GM21786 (cell line): ENCODE measurements around the gene NOS1AP.
A peak's percentile ranks its signal among the peaks of the same experiment; 100 is the strongest.

ENCODE experiments used
- ATAC-seq: cut with Tn5 transposase; IDR thresholded peaks from one replicate; pipeline ENCODE4 v1.9.1; 2021; ENCODE audit not compliant: unreplicated experiment

NOS1AP gene

DNA sequence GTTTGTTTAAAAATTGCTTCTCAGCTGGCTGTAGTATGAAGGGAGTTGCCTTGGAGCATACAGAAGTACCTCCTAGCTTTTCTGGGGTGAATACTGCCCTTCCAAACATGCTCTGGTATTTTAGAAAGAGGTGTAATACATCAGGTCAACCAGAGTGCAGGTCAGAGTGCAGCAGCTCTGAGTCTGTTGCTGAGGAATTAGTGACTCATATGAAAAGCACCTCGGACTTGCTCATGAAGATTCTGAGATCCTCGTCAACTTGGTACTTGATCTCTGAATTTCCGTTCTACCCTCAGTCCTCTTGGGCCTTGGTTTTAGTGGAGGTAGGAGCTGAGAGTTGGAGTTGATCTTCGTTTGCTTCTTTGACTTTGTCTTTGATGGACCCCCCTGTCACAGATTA is 67.3 kb downstream of the NOS1AP start:
- no peak for ATAC-seq

- ATAC-seq: no peak
Measured at GRCh38 chr1:162137179-162137960, 67.9 kb downstream of the NOS1AP start.

- no peak for ATAC-seq
Measured at GRCh38 chr1:162138112-162138511, 68.6 kb downstream of the NOS1AP start.

GRCh38 chr1:162138599-162139181 is 69.2 kb downstream of the NOS1AP start:
- ATAC-seq: no peak

- ATAC-seq: no peak
Measured at GRCh38 chr1:162139211-162139610, 69.7 kb downstream of the NOS1AP start.

DNA sequence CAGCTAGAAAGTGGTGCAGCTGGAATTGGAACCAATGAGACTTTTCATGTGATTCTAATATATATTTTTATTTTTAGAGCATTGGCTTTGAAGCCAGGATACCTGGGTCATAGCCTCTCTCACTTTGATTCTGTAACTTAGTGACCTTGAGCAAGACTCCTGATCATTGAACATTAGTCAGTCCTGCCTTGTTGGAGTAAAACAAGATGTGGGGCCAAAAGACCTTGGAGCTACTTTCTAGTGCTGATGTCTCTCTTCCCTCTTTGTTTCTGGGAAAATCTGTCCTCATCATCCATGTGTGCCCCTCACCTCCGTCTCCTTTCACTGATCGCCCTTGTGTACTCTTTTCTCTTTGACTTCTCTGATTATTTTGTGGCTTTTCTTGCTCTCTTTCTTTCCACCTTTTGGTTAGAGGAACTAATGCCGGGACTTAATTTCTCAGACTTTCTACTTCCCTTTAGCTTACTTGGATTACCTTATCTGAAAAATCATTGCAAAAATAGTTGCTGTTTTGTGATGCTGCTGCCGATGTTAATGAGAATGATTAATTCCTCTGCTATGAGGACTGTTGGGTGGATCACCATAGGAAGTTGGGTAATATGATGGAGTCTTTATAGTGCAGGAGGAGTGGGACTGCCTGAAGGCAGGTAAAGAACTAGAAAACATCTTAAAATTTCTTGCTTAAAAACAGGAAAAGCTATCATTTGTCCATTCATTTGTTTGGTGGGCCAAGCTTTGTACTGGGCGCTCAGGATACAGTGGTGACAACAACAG is 72.0 kb downstream of the NOS1AP start:
- ATAC-seq: no peak

GRCh38 chr1:162142968-162143367 is 73.5 kb downstream of the NOS1AP start:
- ATAC-seq: no peak

DNA sequence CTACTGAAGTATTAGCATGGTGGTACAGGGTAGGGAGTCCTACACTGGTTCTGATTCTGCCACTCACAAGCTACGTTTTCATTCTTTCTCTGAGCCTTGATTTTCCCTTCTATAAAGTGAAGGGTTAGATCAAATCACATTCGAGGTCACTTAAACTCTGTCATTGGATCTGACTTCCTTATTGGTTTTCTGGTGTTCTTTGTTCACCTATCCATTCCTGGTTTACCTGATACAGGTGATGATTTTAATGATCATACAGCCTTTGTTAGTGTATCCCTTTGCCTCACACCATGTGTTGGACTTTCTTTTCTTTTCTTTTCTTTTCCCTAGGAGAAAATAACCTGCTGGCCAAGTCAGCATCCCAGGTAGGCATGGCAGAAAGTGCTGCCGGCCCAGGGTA is 74.8 kb downstream of the NOS1AP start:
- no peak for ATAC-seq

GRCh38 chr1:162144853-162145252 is 75.4 kb downstream of the NOS1AP start:
- ATAC-seq: no peak

GRCh38 chr1:162145280-162145965 is 75.9 kb downstream of the NOS1AP start:
- ATAC-seq: no peak

- ATAC-seq: no peak
Measured at GRCh38 chr1:162145966-162146696, 76.6 kb downstream of the NOS1AP start.

GRCh38 chr1:162147760-162148159 is 78.3 kb downstream of the NOS1AP start:
- no peak for ATAC-seq

DNA sequence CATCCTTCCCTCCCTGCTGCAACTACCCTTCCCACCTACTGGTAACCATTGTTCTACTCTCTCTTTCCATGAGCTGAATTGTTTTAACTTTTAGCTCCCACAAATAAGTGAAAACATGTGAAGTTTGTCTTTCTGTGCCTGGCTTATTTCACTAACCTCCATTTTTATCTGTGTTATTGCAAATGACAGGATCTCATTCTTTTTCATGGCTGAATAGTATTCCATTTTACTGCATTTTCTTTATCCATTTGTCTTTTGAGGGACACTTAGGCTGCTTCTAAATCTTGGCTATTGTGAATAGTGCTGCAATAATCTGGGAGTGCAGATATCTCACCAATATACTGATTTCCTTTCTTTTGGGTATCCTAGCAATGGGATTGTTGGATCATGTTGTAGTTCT is 80.6 kb downstream of the NOS1AP start:
- no peak for ATAC-seq

- ATAC-seq: peak; percentile 72
Measured at GRCh38 chr1:162151900-162152829, 82.7 kb downstream of the NOS1AP start.

DNA sequence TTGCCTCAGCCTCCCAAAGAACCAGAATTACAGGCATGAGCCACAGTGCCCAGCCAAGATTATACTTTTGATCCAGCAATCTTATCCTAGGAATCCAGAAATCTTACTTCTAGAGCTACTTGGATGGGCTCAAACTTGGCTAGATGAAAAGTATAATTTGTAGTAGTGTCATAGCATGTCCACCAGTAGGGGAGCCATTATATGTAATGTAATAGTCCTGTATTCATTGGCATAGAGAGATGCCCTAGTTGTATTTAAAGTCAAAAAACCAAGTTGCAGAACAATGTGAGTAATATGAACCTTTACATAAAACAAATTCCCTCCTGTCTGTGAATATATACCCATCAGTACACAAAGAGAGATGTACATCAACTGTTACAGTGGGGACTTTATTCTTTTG is 83.9 kb downstream of the NOS1AP start:
- ATAC-seq: no peak

GRCh38 chr1:162157469-162157868 is 88.0 kb downstream of the NOS1AP start:
- ATAC-seq: no peak

GRCh38 chr1:162158624-162159271 is 89.3 kb downstream of the NOS1AP start:
- ATAC-seq: no peak

DNA sequence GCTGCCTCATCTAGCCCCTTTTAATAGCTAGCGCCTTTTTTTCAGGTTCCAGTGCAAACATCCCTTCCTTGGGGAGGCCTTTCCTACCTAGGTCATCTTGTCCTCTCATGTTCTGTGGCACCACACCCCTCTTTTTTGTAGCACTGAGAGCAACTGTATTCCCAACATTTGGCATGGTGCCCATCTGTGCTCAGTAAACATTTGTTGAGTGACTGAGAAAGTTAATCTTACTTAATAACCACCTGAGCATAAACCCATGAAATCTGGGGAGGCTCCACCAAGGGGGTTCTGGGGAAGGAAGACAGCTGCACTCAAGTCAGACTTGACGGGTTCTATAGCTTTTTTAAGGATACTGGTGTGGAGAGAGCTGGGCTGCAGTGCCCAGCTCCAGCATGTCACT is 90.0 kb downstream of the NOS1AP start:
- ATAC-seq: no peak

DNA sequence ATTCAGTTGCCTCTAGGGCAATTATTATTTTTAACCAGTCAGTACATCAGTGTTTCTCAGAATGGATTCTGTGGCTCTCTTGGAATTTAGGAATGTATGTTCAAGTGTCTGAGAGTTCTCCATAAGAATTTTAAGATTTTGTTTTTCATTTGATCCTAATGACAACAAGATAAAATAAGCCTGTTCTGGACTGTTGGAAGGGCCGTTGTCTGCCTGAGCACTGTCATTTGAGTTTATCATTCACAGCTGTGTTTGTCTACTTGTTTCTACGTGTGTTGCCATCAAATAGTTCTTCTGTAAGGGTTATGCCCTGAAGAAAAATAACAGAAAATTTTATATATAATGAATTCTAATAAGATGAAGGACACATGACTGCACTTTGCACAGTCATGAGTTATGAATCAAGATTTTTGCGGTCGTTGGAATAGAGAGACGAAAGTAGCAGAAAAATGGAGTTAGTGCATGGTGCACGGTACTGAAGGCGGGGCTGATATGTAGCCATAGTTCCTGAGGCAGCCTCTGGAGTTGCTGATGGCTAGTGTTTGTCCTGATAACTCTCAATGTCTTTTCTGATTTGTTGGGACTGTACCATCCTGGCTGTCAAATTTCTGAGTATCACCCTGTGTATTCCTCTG is 92.5 kb downstream of the NOS1AP start:
- ATAC-seq: no peak
